RWPE2 (cell line): ENCODE results near the gene PRKG1.
A peak's percentile ranks its signal among the peaks of the same experiment; 100 is the strongest.

ENCODE experiments used
- ATAC-seq: fragments of 200-7000 bp; cut with Tn5 transposase; 3 replicates; pipeline ENCODE4 v1.9.1; 2021; ENCODE audit warnings: low read depth
- DNase-seq: peaks from one replicate; pipeline ENCODE4 v3.0.0-alpha.2; 2020; ENCODE audit warnings: low spot score
- H3K27ac ChIP-seq: fragments of 450-650 bp; 2 replicates; pipeline ENCODE4 v1.5.1; 2017; ENCODE audit warnings: mild to moderate bottlenecking; ENCODE audit not compliant: poor library complexity, severe bottlenecking
- H3K27me3 ChIP-seq: fragments of 250-450 bp; sonication (Bioruptor Pico); 2 replicates; pipeline ENCODE4 v1.5.1; 2021; ENCODE audit warnings: mild to moderate bottlenecking, moderate library complexity; ENCODE audit not compliant: insufficient read depth, poor library complexity, severe bottlenecking
- H3K36me3 ChIP-seq: fragments of 250-450 bp; sonication (Bioruptor Pico); 2 replicates; pipeline ENCODE4 v1.5.1; 2020; ENCODE audit warnings: low read depth, mild to moderate bottlenecking, moderate library complexity
- H3K4me1 ChIP-seq: fragments of 250-450 bp; sonication (Bioruptor Pico); 2 replicates; pipeline ENCODE4 v1.5.1; 2021; ENCODE audit warnings: mild to moderate bottlenecking, moderate library complexity; ENCODE audit not compliant: insufficient read depth, poor library complexity, severe bottlenecking
- H3K4me3 ChIP-seq: fragments of 250-450 bp; sonication (Bioruptor Pico); 2 replicates; pipeline ENCODE4 v1.5.1; 2021; ENCODE audit warnings: mild to moderate bottlenecking, moderate library complexity; ENCODE audit not compliant: severe bottlenecking
- H3K9me3 ChIP-seq: fragments of 250-450 bp; sonication (Bioruptor Pico); 2 replicates; pipeline ENCODE4 v1.5.1; 2021; ENCODE audit warnings: mild to moderate bottlenecking, moderate library complexity; ENCODE audit not compliant: severe bottlenecking
- CTCF ChIP-seq: fragments of 450-650 bp; IDR thresholded peaks from one replicate; pipeline ENCODE4 v1.5.1; 2017; ENCODE audit warnings: mild to moderate bottlenecking, moderate library complexity; ENCODE audit not compliant: poor library complexity, severe bottlenecking

The PRKG1 gene

GRCh38 chr10:51709324-51709972 is 635.2 kb downstream of the PRKG1 start:
- ATAC-seq (no peak), DNase-seq (no peak)
- Histone ChIP-seq H3K4me1 (no peaks in the 10 kb centered on the region), H3K36me3 (no peaks in the 10 kb centered on the region), H3K9me3 (no peaks in the 10 kb centered on the region), H3K27me3 (no peaks in the 10 kb centered on the region), H3K27ac (no peak overlapping the region), H3K4me3 (no peak overlapping the region)
- TF ChIP-seq CTCF: no peak

- Histone ChIP-seq H3K4me1 (no peaks in the 10 kb centered on the region), H3K27me3 (no peaks in the 10 kb centered on the region), H3K4me3 (no peak overlapping the region), H3K36me3 (no peaks in the 10 kb centered on the region), H3K27ac (no peak overlapping the region), H3K9me3 (no peaks in the 10 kb centered on the region)
- no peak for ATAC-seq
- TF ChIP-seq CTCF: no peak
- no peak for DNase-seq
These were observed 637.2 kb downstream of the PRKG1 start for GRCh38 chr10:51711519-51711891.

GRCh38 chr10:51716981-51717380 is 642.7 kb downstream of the PRKG1 start:
- no peak for DNase-seq
- no peak for TF ChIP-seq CTCF
- no peaks in the 10 kb centered on the region for H3K27me3 ChIP-seq
- ATAC-seq: no peak
- H3K27ac ChIP-seq: no peak overlapping the region
- H3K9me3 ChIP-seq: no peaks in the 10 kb centered on the region
- H3K4me1 ChIP-seq: no peaks in the 10 kb centered on the region
- H3K4me3 ChIP-seq: no peak overlapping the region
- H3K36me3 ChIP-seq: no peaks in the 10 kb centered on the region

- no peaks in the 10 kb centered on the region for H3K4me1 ChIP-seq
- no peak for TF ChIP-seq CTCF
- no peak overlapping the region for H3K27ac ChIP-seq
- H3K4me3 ChIP-seq: no peak overlapping the region
- no peaks in the 10 kb centered on the region for H3K27me3 ChIP-seq
- peak; percentile 77 for ATAC-seq
- no peak for DNase-seq
- H3K36me3 ChIP-seq: no peaks in the 10 kb centered on the region
- H3K9me3 ChIP-seq: no peaks in the 10 kb centered on the region
These were observed 644.6 kb downstream of the PRKG1 start for GRCh38 chr10:51718804-51719291.

- Histone ChIP-seq H3K36me3 (no peaks in the 10 kb centered on the region), H3K27ac (no peak overlapping the region), H3K4me3 (no peak overlapping the region), H3K9me3 (no peaks in the 10 kb centered on the region), H3K4me1 (no peaks in the 10 kb centered on the region), H3K27me3 (no peaks in the 10 kb centered on the region)
- DNase-seq (no peak), ATAC-seq (no peak)
- no peak for TF ChIP-seq CTCF
These were observed 649.8 kb downstream of the PRKG1 start for GRCh38 chr10:51724038-51724437.
